ENCODE data around the gene FAM83E.

The FAM83E gene

DNA sequence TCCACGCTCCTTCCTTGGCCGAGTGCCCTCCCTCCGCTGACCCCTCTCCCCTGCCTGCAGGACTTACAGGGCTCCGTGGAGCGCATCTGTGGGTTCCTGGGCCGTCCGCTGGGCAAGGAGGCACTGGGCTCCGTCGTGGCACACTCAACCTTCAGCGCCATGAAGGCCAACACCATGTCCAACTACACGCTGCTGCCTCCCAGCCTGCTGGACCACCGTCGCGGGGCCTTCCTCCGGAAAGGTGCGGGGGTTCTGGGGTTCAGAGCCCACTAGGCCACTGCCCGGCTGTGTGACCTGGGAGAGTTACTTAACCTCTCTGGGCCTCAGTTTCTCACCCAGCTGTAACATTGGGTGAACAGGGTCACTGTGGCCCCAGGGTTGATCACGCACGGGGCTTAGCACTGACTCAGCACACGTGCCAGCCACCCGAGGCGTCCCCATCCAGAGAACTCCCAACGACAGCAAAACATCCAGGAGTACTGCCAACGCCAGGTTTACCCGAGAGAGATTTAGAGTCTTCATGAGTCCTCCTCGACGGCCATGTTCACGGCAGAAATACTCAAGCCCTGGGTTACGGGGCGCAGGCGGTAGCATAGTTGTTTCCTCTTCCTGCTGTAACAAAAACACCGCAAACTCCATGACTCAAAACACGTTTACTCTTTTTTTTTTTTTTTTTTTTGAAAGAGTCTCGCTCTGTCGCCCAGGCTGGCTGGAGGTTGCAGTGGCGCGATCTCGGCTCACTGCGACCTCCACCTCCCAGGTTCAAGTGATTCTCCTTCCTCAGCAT, 18.0 kb downstream of the FAM83E start:
- no peak overlapping the region for H3K4me3 ChIP-seq (replicated peaks; ENCODE audit: low read depth, low read length)
- DNase-seq (ENCODE audit: low read depth) = no peak
- TF ChIP-seq, protein P1, sequence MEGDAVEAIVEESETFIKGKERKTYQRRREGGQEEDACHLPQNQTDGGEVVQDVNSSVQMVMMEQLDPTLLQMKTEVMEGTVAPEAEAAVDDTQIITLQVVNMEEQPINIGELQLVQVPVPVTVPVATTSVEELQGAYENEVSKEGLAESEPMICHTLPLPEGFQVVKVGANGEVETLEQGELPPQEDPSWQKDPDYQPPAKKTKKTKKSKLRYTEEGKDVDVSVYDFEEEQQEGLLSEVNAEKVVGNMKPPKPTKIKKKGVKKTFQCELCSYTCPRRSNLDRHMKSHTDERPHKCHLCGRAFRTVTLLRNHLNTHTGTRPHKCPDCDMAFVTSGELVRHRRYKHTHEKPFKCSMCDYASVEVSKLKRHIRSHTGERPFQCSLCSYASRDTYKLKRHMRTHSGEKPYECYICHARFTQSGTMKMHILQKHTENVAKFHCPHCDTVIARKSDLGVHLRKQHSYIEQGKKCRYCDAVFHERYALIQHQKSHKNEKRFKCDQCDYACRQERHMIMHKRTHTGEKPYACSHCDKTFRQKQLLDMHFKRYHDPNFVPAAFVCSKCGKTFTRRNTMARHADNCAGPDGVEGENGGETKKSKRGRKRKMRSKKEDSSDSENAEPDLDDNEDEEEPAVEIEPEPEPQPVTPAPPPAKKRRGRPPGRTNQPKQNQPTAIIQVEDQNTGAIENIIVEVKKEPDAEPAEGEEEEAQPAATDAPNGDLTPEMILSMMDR (IDR thresholded peaks at IDR 0.05; ENCODE audit: low read length, missing control alignments) = no peak

DNA sequence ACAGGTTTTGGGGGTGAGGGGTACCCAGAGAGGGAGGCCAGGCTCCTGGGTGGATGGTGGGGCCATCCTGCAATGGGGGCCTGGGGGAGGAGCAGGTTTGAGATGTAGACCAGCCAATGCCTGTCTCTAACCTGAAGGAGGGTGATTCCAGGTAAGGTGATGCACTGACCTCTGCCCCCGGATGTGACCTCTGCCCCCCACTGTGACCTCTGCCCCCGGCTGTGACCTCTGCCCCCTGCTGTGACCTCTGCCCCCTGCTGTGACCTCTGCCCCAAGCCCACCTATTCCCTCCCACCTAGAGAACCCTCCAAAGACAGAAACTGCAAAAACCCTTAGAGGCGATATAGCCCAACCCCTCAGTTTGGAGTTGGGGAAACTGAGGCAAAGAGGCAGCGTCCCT, 18.6 kb downstream of the FAM83E start:
- DNase-seq (ENCODE audit: low read depth) = no peak
- TF ChIP-seq, protein P1 (IDR thresholded peaks at IDR 0.05; ENCODE audit: low read length, missing control alignments) = no peak
- no peak overlapping the region for H3K4me3 ChIP-seq (replicated peaks; ENCODE audit: low read depth, low read length)

DNA sequence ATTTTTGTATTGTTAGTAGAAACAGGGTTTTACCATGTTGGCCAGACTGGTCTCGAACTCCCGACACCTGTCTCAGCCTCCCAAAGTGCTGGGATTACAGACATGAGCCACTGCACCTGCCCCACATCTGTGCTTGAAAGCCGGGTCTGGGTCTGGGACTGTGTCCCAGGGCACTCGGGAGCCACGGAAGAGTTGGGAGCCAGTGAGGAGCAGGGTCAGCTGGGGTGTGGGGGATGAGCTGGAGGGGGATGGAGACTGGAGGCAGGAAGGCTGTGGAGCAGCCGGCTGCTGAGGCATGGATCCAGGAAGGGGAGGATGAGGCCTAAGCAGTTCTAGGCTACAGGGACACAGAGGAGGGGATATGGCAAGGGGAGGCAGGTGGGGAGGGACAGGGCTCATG, 19.0 kb downstream of the FAM83E start:
- H3K4me3 ChIP-seq (replicated peaks; ENCODE audit: low read depth, low read length) = no peak overlapping the region
- TF ChIP-seq, protein P1 (IDR thresholded peaks at IDR 0.05; ENCODE audit: low read length, missing control alignments) = no peak
- no peak for DNase-seq (ENCODE audit: low read depth)

DNA sequence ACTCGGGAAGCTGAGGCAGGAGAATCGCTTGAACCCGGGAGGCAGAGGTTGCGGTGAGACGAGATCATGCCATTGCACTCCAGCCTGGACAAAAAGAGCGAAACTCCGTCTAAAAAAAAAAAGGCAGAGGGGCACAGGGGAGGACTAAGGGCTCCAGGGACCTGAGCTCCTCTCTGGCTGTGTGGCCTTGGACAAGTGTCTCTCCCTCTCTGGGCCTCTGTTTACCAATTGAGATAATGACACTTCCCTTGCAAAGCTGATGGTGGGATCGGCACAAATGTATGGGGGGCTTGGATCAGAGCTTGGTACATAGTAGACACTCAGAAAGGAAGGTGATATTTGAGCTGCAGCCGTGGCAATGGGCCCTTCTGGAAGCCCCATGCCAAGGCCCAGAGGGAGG, 19.7 kb downstream of the FAM83E start:
- TF ChIP-seq, protein P1 (IDR thresholded peaks at IDR 0.05; ENCODE audit: low read length, missing control alignments) = no peak
- no peak overlapping the region for H3K4me3 ChIP-seq (replicated peaks; ENCODE audit: low read depth, low read length)
- no peak for DNase-seq (ENCODE audit: low read depth)

DNA sequence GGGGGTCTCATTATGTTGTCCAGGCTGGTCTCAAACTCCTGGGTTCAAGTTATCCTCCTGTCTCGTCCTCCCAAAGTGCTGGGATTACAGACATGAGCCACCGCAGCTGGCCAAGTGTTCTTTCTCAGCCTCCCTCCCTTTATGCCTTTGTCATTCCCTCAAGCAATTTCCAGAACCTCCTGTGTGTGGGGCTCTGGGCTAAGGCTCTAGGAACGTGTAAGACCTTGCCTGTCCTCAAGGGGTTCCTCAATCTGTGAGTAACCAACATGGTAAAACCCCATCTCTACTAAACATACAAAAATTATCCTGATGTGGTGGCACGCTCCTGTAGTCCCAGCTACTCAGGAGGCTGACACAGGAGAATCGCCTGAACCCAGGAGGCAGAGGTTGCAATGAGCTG, 23.9 kb downstream of the FAM83E start:
- TF ChIP-seq, protein P1 (IDR thresholded peaks at IDR 0.05; ENCODE audit: low read length, missing control alignments) = peak; percentile 13
- DNase-seq (ENCODE audit: low read depth) = peak; percentile 30
- no peak overlapping the region for H3K4me3 ChIP-seq (replicated peaks; ENCODE audit: low read depth, low read length)

DNA sequence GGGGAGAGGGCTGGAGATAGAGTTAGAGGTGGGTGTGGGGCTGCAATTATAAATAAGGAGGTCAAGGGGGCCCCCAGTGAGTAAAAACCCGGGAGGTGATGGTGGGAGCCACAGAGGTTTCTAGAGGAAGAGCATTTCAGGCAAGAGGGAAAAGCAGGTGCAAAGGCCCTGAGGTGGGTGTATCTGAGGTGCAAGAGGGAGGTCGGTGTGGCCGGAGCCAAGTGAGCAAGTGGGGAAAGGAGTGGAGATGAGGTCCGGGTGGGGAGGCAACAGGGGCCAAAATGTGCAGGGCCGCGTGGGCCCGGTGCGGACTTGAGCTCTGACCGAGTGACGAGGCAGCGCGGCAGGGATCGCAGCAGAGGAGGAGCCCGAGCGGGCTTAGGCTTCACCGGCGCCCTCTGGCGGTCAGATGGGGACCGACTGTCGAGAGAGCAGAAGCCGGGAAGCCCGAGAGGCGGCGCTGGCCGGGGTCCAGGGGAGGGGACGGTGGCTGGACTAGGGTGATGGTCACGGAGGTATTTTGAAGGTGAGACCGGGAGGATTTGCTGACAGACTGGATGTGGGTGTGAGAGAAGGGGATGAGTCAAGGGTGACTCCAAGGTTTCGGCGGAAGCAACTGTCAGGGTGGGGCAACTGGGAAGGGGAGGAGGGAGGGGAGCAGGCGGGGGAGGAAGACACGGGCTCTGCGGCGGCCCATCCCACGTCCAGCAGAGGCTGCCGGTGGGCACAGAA, 26.0 kb downstream of the FAM83E start:
- TF ChIP-seq, protein P1 (IDR thresholded peaks at IDR 0.05; ENCODE audit: low read length, missing control alignments) = peak; percentile 91
- peak; percentile 84 for DNase-seq (ENCODE audit: low read depth)
- peak overlapping the region; percentile 46 for H3K4me3 ChIP-seq (replicated peaks; ENCODE audit: low read depth, low read length)
